Middle frontal gyrus (tissue), 1 donor: ENCODE data around the gene BPIFB2.
A peak's percentile ranks its signal among the peaks of the same experiment; 100 is the strongest.
"Not testable (repeated sequence)": the region's sequence is repeated elsewhere in the genome, so short reads cannot be mapped to it uniquely, and the experiment has no call there.

Experiments
- DNase-seq: peaks from one replicate; pipeline ENCODE4 v3.0.0-alpha.2; 2015; ENCODE audit warnings: low spot score; ENCODE audit errors: extremely low spot score

Gene BPIFB2

GRCh38 chr20:32970973-32971300, 36.6 kb upstream of the BPIFB2 start:
- DNase-seq: no peak

GRCh38 chr20:32971703-32972161, 35.8 kb upstream of the BPIFB2 start:
- no peak for DNase-seq

- DNase-seq: no peak
These were observed 35.1 kb upstream of the BPIFB2 start for GRCh38 chr20:32972181-32973076.

- DNase-seq: no peak
These were observed 34.3 kb upstream of the BPIFB2 start for GRCh38 chr20:32973077-32973717.

GRCh38 chr20:32974204-32975064, 33.1 kb upstream of the BPIFB2 start:
- DNase-seq: not testable (repeated sequence)

GRCh38 chr20:32975121-32975520, 32.4 kb upstream of the BPIFB2 start:
- not testable (repeated sequence) for DNase-seq

GRCh38 chr20:32975698-32976674, 31.5 kb upstream of the BPIFB2 start:
- DNase-seq: no peak

GRCh38 chr20:32976746-32977145, 30.8 kb upstream of the BPIFB2 start:
- DNase-seq: no peak

GRCh38 chr20:32977281-32978008, 30.1 kb upstream of the BPIFB2 start:
- DNase-seq: no peak

- DNase-seq: no peak
These were observed 29.5 kb upstream of the BPIFB2 start for GRCh38 chr20:32978009-32978335.

- no peak for DNase-seq
These were observed 28.1 kb upstream of the BPIFB2 start for GRCh38 chr20:32979201-32979998.

- peak; percentile 45 for DNase-seq
These were observed 27.2 kb upstream of the BPIFB2 start for GRCh38 chr20:32980131-32980941.

- no peak for DNase-seq
These were observed 26.5 kb upstream of the BPIFB2 start for GRCh38 chr20:32980990-32981389.

- DNase-seq: no peak
These were observed 24.7 kb upstream of the BPIFB2 start for GRCh38 chr20:32982617-32983458.

GRCh38 chr20:32983459-32984112, 23.9 kb upstream of the BPIFB2 start:
- DNase-seq: no peak

- DNase-seq: no peak
These were observed 23.3 kb upstream of the BPIFB2 start for GRCh38 chr20:32984196-32984595.
